ENCODE measurements around the gene ZNF646.
A peak's percentile ranks its signal among the peaks of the same experiment; 100 is the strongest.

Gene ZNF646

GRCh38 chr16:31108794-31109558, 34.8 kb downstream of the ZNF646 start:
- DNase-seq (ENCODE audit: low read depth), result no peak

- no peak for DNase-seq (ENCODE audit: low read depth)
Observed at GRCh38 chr16:31109622-31110021, 35.4 kb downstream of the ZNF646 start.

GRCh38 chr16:31110106-31111034, 36.1 kb downstream of the ZNF646 start:
- no peak for DNase-seq (ENCODE audit: low read depth)

GRCh38 chr16:31111881-31112466, 37.8 kb downstream of the ZNF646 start:
- DNase-seq (ENCODE audit: low read depth), result no peak

- no peak for DNase-seq (ENCODE audit: low read depth)
Observed at GRCh38 chr16:31112711-31113110, 38.5 kb downstream of the ZNF646 start.

GRCh38 chr16:31113121-31114120, 39.2 kb downstream of the ZNF646 start:
- no peak for DNase-seq (ENCODE audit: low read depth)

- no peak for DNase-seq (ENCODE audit: low read depth)
Observed at GRCh38 chr16:31114468-31114867, 40.2 kb downstream of the ZNF646 start.

- DNase-seq (ENCODE audit: low read depth), result peak; percentile 96
Observed at GRCh38 chr16:31117384-31118222, 43.4 kb downstream of the ZNF646 start, which contains the start of gene KAT8. Gene KAT8 (plus strand): TSS chr16:31117664. CDS start chr16:31117682, 18 bp downstream.

GRCh38 chr16:31118223-31119155, 44.3 kb downstream of the ZNF646 start:
- DNase-seq (ENCODE audit: low read depth), result peak; percentile 24

GRCh38 chr16:31120129-31120528, 45.9 kb downstream of the ZNF646 start:
- DNase-seq (ENCODE audit: low read depth), result no peak

GRCh38 chr16:31125844-31126243, 51.6 kb downstream of the ZNF646 start:
- no peak for DNase-seq (ENCODE audit: low read depth)

GRCh38 chr16:31127182-31127581, 53.0 kb downstream of the ZNF646 start:
- no peak for DNase-seq (ENCODE audit: low read depth)

GRCh38 chr16:31128711-31129567, 54.7 kb downstream of the ZNF646 start:
- no peak for DNase-seq (ENCODE audit: low read depth)

GRCh38 chr16:31129568-31130335, 55.5 kb downstream of the ZNF646 start:
- DNase-seq (ENCODE audit: low read depth), result no peak

- DNase-seq (ENCODE audit: low read depth), result no peak
Observed at GRCh38 chr16:31130336-31130891, 56.2 kb downstream of the ZNF646 start.

GRCh38 chr16:31130899-31131298, 56.7 kb downstream of the ZNF646 start:
- DNase-seq (ENCODE audit: low read depth), result no peak

GRCh38 chr16:31131416-31131815, 57.2 kb downstream of the ZNF646 start:
- DNase-seq (ENCODE audit: low read depth), result no peak
